ENCODE results near the gene TGFBR3.

DNA sequence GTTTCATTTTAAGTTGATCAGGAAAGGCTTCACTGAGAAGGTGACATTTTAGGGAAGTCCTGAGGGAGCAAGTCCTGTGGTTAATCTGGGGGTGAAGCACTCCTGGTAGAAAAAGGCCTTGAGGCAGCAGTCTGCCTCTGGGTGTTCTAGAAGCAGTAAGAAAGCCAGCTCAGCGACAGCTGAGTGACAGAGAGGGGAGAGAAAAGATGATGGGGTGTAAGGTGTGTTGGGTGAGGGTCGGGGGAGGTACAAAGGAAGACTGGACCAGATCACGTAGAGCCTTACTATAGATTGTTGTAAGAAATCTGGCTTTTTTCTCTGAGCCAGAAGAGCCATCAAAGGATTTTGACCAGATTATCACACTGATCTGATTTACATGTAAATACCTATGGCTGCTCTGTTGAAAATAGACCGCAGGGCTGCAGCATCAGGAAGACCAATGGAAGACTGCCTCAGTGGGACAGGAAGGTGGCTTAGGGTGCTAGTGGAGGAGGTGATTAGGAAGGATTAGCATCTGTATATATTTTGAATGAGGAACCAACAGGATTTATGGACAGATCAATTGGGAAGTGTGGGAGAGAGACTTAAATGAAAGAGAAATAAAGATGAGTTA lies 254.1 kb downstream of the TGFBR3 start:
- TF ChIP-seq, protein P1, sequence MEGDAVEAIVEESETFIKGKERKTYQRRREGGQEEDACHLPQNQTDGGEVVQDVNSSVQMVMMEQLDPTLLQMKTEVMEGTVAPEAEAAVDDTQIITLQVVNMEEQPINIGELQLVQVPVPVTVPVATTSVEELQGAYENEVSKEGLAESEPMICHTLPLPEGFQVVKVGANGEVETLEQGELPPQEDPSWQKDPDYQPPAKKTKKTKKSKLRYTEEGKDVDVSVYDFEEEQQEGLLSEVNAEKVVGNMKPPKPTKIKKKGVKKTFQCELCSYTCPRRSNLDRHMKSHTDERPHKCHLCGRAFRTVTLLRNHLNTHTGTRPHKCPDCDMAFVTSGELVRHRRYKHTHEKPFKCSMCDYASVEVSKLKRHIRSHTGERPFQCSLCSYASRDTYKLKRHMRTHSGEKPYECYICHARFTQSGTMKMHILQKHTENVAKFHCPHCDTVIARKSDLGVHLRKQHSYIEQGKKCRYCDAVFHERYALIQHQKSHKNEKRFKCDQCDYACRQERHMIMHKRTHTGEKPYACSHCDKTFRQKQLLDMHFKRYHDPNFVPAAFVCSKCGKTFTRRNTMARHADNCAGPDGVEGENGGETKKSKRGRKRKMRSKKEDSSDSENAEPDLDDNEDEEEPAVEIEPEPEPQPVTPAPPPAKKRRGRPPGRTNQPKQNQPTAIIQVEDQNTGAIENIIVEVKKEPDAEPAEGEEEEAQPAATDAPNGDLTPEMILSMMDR (optimal IDR thresholded peaks at IDR 0.05 in 1 of 3, IDR thresholded peaks at IDR 0.05 in 1 of 3, conservative IDR thresholded peaks at IDR 0.05 in 1 of 3; ENCODE audit: extremely low read depth in 1 of 3, insufficient read depth in 2 of 3, low read length in 3 of 3) = no peak
- TF ChIP-seq EZH2 (IDR thresholded peaks at IDR 0.05; ENCODE audit: low read length) = no peak

Data from keratinocyte (primary cell).